Measurements from ENCODE around the gene TLR5. TPM values are rescaled to one million over a fixed set of nuclear protein-coding genes. Genes with fewer than 3 reads are reported as not detected.
A peak's percentile ranks its signal among the peaks of the same experiment; 100 is the strongest.

Gene TLR5
- total RNA-seq, 2 donors from 2014 or later, result 8.2 to 10.1 TPM

DNA sequence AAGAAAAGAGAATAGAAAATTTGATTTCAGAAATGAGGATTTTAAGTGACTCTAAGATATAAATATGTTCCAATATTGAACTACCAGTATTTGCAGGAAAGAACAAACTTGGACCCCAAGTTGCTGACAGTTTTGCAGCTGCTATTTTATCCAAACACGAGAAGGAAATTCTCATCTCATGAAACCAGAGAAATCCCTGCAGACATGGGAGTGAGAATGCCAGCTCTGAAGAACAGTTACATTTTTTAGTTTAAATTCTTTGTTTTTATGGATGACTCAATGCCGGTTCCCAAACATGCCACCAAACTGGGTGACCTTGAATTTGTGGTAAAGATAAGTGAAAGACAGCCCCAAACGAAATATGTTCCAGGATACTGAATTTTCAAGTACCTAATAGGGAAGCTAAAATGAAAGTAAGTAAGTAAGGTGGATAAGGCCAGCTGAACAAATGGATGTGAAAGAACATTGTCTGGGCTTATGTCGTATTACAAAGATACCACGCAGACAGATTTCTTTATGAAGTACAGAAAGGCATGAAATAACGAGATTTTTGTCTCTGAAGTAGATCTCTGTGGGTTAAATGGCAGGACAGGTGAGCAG, 19.9 kb downstream of the TLR5 start:
- DNase-seq (no peak), ATAC-seq (peak; percentile 52)
- H3K27ac ChIP-seq, result peak overlapping the region in 3 of 4 donors; percentile 11 to 37 (median 12)
- TF ChIP-seq POLR2A (IDR thresholded peaks at IDR 0.05), result no peak
- TF ChIP-seq, protein P1, sequence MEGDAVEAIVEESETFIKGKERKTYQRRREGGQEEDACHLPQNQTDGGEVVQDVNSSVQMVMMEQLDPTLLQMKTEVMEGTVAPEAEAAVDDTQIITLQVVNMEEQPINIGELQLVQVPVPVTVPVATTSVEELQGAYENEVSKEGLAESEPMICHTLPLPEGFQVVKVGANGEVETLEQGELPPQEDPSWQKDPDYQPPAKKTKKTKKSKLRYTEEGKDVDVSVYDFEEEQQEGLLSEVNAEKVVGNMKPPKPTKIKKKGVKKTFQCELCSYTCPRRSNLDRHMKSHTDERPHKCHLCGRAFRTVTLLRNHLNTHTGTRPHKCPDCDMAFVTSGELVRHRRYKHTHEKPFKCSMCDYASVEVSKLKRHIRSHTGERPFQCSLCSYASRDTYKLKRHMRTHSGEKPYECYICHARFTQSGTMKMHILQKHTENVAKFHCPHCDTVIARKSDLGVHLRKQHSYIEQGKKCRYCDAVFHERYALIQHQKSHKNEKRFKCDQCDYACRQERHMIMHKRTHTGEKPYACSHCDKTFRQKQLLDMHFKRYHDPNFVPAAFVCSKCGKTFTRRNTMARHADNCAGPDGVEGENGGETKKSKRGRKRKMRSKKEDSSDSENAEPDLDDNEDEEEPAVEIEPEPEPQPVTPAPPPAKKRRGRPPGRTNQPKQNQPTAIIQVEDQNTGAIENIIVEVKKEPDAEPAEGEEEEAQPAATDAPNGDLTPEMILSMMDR (IDR thresholded peaks at IDR 0.05), result no peak
- no peaks in the 10 kb centered on the region for H3K27me3 ChIP-seq
- H3K9me3 ChIP-seq, result no peaks in the 10 kb centered on the region
- peaks cover 11% of the 10 kb centered on the region for H3K4me1 ChIP-seq
- H3K36me3 ChIP-seq (replicated peaks in 1 of 2; ENCODE audit: insufficient read depth in 1 of 2, low read depth in 2 of 2), result no peaks in the 10 kb centered on the region
- intact Hi-C loops (cut with DNase I), result loop anchor here (10.0 kb wide), 1 partner anchor 328 kb away; no protein-coding TSS in a partner anchor
- WGBS, 2 donors, result 21% methylated on average over 6 of the region's 6 CpGs
- no peak overlapping the region for H3K4me3 ChIP-seq

DNA sequence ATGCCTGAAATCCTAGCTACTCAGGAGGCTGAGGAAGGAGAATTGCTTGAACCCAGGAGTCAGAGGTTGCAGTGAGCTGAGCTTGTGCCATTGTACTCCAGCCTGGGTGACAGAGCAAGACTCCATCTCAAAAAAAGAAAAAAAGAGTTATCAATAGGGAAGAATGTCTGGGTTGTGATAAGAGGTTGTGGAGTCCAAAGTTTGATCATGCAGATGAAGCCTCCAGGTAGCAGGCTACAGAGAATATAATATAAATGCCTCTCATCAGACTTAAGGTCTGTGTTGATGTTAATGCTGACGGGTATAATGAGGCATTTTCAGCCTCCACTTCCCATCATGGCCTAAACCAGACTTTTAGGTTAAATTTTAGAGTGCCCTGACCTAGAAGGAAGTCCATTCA, 24.6 kb downstream of the TLR5 start:
- WGBS, 2 donors, result 90 to 100% methylated on average over 1 of the region's 1 CpG
- Histone ChIP-seq H3K36me3 (replicated peaks in 1 of 2; ENCODE audit: insufficient read depth in 1 of 2, low read depth in 2 of 2) (no peaks in the 10 kb centered on the region), H3K9me3 (no peaks in the 10 kb centered on the region), H3K27ac (no peak overlapping the region), H3K4me1 (peaks cover 9% of the 10 kb centered on the region), H3K27me3 (no peaks in the 10 kb centered on the region), H3K4me3 (no peak overlapping the region)
- no peak for TF ChIP-seq POLR2A (IDR thresholded peaks at IDR 0.05)
- TF ChIP-seq, protein P1 (IDR thresholded peaks at IDR 0.05), result no peak
- DNase-seq (no peak), ATAC-seq (no peak)
- intact Hi-C loops (cut with DNase I), result no loop called here

DNA sequence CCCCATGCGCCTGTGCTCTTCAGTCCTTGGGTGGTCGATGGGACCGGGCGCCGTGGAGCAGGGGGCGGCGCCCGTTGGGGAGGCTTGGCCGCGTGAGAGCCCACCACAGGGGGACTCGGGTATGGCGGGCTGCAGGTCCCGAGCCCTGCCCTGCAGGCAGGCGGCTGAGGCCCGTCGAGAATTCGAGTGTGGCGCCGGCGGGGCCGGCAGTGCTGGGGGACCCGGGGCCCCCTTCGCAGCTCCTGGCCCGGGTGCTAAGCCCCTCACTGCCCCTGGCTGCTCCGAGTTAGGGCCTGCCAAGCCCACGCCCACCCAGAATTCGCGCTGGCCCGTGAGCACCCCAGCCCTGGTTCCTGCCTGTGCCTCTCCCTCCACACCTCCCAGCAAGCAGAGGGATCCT, 26.1 kb downstream of the TLR5 start:
- WGBS, 2 donors, result 87 to 89% methylated on average over 6 to 26 of the region's 29 CpGs
- H3K27ac ChIP-seq, result no peak overlapping the region
- no peak overlapping the region for H3K4me3 ChIP-seq
- ATAC-seq, result no peak
- H3K9me3 ChIP-seq, result no peaks in the 10 kb centered on the region
- H3K36me3 ChIP-seq (replicated peaks in 1 of 2; ENCODE audit: insufficient read depth in 1 of 2, low read depth in 2 of 2), result no peaks in the 10 kb centered on the region
- H3K4me1 ChIP-seq, result peaks cover 3% of the 10 kb centered on the region
- intact Hi-C loops (cut with DNase I), result no loop called here
- TF ChIP-seq POLR2A (IDR thresholded peaks at IDR 0.05), result no peak
- DNase-seq, result no peak
- H3K27me3 ChIP-seq, result no peaks in the 10 kb centered on the region

DNA sequence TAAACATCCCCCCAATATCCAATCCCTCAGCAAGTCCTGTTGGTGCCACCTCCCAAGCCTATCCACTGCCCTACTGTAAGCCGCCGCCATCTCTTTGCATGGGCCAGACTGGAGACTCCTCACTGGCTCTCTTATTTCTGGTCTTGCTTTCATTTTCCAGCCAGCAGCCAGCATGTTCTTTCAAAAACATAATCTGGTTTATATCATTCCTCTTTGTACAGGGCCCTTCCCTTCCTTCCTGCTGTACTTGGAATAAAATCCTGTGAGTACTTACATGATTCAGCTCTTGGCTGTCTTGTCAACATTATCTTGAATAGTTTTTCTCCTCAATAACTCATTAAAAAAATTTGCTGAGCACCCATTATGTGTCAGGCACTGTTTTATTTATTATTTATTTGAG, 28.2 kb downstream of the TLR5 start:
- H3K27ac ChIP-seq, result no peak overlapping the region
- 66 to 95% methylated on average over 2 of the region's 2 CpGs for WGBS, 2 donors
- DNase-seq (no peak), ATAC-seq (peak; percentile 47)
- H3K4me1 ChIP-seq, result peaks cover 15% of the 10 kb centered on the region
- no peak overlapping the region for H3K4me3 ChIP-seq
- H3K9me3 ChIP-seq, result no peaks in the 10 kb centered on the region
- intact Hi-C loops (cut with DNase I), result no loop called here
- TF ChIP-seq POLR2A (IDR thresholded peaks at IDR 0.05), result no peak
- TF ChIP-seq, protein P1 (IDR thresholded peaks at IDR 0.05), result no peak
- no peaks in the 10 kb centered on the region for H3K27me3 ChIP-seq
- no peaks in the 10 kb centered on the region for H3K36me3 ChIP-seq (replicated peaks in 1 of 2; ENCODE audit: insufficient read depth in 1 of 2, low read depth in 2 of 2)

DNA sequence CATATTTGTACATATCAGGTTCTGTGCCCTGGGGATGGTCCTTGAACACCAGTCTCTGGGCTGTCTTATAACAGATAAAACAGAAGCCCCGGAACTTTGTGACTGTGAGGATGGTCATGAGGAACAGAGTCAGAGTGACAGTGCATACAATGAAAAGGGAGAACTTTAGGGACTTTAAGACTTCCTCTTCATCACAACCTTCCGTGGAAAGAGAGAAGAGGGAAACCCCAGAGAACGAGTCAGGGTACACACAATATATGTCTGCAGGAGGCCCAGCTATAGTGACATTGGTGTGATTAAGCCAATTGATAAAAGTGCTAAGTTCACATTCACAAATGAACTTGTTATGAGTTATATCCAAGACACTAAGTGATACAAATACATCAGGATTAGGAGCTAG, 32.1 kb downstream of the TLR5 start:
- Histone ChIP-seq H3K9me3 (no peaks in the 10 kb centered on the region), H3K27ac (peak overlapping the region in 1 of 4 donors; percentile 88), H3K36me3 (replicated peaks in 1 of 2; ENCODE audit: insufficient read depth in 1 of 2, low read depth in 2 of 2) (no peaks in the 10 kb centered on the region), H3K27me3 (no peaks in the 10 kb centered on the region), H3K4me3 (no peak overlapping the region), H3K4me1 (peaks cover 23% of the 10 kb centered on the region)
- intact Hi-C loops (cut with DNase I), result no loop called here
- WGBS, 2 donors, result 66 to 92% methylated on average over 3 of the region's 3 CpGs
- TF ChIP-seq, protein P1 (IDR thresholded peaks at IDR 0.05), result no peak
- no peak for TF ChIP-seq POLR2A (IDR thresholded peaks at IDR 0.05)
- ATAC-seq (no peak), DNase-seq (no peak)

Measured in body of pancreas (tissue), 4 donors.